Astrocyte (in vitro differentiated cells and primary cell): ENCODE results near the gene DUS1L. TPM values are rescaled to one million over a fixed set of nuclear protein-coding genes. Genes with fewer than 3 reads are reported as not detected.

Experiments used
- DNase-seq: peaks from one replicate; pipeline ENCODE4 v3.0.0-alpha.2; 2010; ENCODE audit warnings: low read depth
- FAIRE-seq: peaks from 2 replicates; lab custom pipeline; 2011; peaks lifted over from hg19 to GRCh38; lab: Jason Lieb, UNC
- H2AFZ ChIP-seq: 2 replicates; pipeline ENCODE4 v1.6.0; 2012; ENCODE audit warnings: low read depth, low read length, inconsistent platforms
- H3K27ac ChIP-seq: 2 replicates; pipeline ENCODE4 v1.5.1; 2011; ENCODE audit warnings: low read depth, low read length, inconsistent platforms
- H3K27me3 ChIP-seq: 2 replicates; pipeline ENCODE4 v1.6.0; 2011; ENCODE audit warnings: low read length, inconsistent platforms; ENCODE audit not compliant: insufficient read depth
- H3K36me3 ChIP-seq: 2 replicates; pipeline ENCODE4 v1.5.1; 2011; ENCODE audit warnings: low read length, inconsistent platforms; ENCODE audit not compliant: insufficient read depth
- H3K4me1 ChIP-seq: 2 replicates; pipeline ENCODE4 v1.5.1; 2011; ENCODE audit warnings: low read length, inconsistent platforms; ENCODE audit not compliant: insufficient read depth
- H3K4me2 ChIP-seq: 2 replicates; pipeline ENCODE4 v1.6.0; 2012; ENCODE audit warnings: low read length, inconsistent platforms
- H3K4me3 ChIP-seq: 2 replicates; pipeline ENCODE4 v1.5.1; 2011; ENCODE audit warnings: low read depth, mild to moderate bottlenecking, low read length, inconsistent platforms; ENCODE audit not compliant: insufficient read depth
- H3K79me2 ChIP-seq: 2 replicates; pipeline ENCODE4 v1.6.0; 2012; ENCODE audit warnings: mild to moderate bottlenecking, low read length, inconsistent platforms; ENCODE audit not compliant: insufficient read depth
- H3K9ac ChIP-seq: 2 replicates; pipeline ENCODE4 v1.6.0; 2012; ENCODE audit warnings: mild to moderate bottlenecking, low read length, inconsistent platforms
- H3K9me3 ChIP-seq: 2 replicates; pipeline ENCODE4 v1.5.1; 2012; ENCODE audit warnings: low read depth, mild to moderate bottlenecking, low read length, inconsistent platforms; ENCODE audit not compliant: insufficient read depth
- H4K20me1 ChIP-seq: 2 replicates; pipeline ENCODE4 v1.6.0; 2012; ENCODE audit warnings: low read length, inconsistent platforms; ENCODE audit not compliant: insufficient read depth
- H3K27ac Mint-ChIP-seq: one replicate; pipeline ENCODE4 v1.8.0; 2021; ENCODE audit warnings: mild to moderate bottlenecking, mixed read lengths; ENCODE audit not compliant: unreplicated experiment
- H3K27me3 Mint-ChIP-seq: one replicate; pipeline ENCODE4 v1.8.0; 2021; ENCODE audit warnings: low read depth, mixed read lengths; ENCODE audit not compliant: unreplicated experiment
- H3K36me3 Mint-ChIP-seq: one replicate; pipeline ENCODE4 v1.8.0; 2021; ENCODE audit warnings: low read depth, mixed read lengths; ENCODE audit not compliant: unreplicated experiment
- H3K4me1 Mint-ChIP-seq: one replicate; pipeline ENCODE4 v1.8.0; 2021; ENCODE audit warnings: low read depth, mixed read lengths; ENCODE audit not compliant: unreplicated experiment
- H3K4me3 Mint-ChIP-seq: one replicate; pipeline ENCODE4 v1.8.0; 2021; ENCODE audit warnings: mild to moderate bottlenecking, moderate library complexity, mixed read lengths; ENCODE audit not compliant: unreplicated experiment
- H3K9me3 Mint-ChIP-seq: one replicate; pipeline ENCODE4 v1.8.0; 2021; ENCODE audit warnings: mild to moderate bottlenecking, mixed read lengths; ENCODE audit not compliant: unreplicated experiment
- CTCF ChIP-seq: IDR thresholded peaks from 2 replicates; pipeline ENCODE4 v1.5.1; 2011; ENCODE audit warnings: low read depth, mild to moderate bottlenecking, inconsistent platforms, low read length, moderate library complexity; ENCODE audit not compliant: insufficient read depth
- EZH2 ChIP-seq: IDR thresholded peaks from 2 replicates; pipeline ENCODE4 v1.6.1; 2012; ENCODE audit warnings: mild to moderate bottlenecking, low read length, inconsistent platforms; ENCODE audit not compliant: insufficient read depth
- total RNA-seq: library from RNA; stranded (reverse); gene quantifications from 2 replicates; pipeline ENCODE4 v1.2.1, GENCODE V29; 2021

The DUS1L gene
- total RNA-seq, 1 donor from 2014 or later: 55.1 TPM

- H3K9me3 ChIP-seq: no peaks in the 10 kb centered on the region
- peak within 1 kb of the TSS; percentile 99 for H3K4me2 ChIP-seq
- peak within 1 kb of the TSS; percentile 19 for H3K27ac ChIP-seq
- H3K4me3 ChIP-seq: peak within 1 kb of the TSS; percentile 81
- no peaks in the 10 kb centered on the region for H3K36me3 Mint-ChIP-seq
- H3K79me2 ChIP-seq: peaks cover 15% of the 10 kb centered on the region
- H3K4me1 ChIP-seq: peaks cover 23% of the 10 kb centered on the region
- H3K9ac ChIP-seq: peak within 1 kb of the TSS; percentile 87
- H3K27me3 Mint-ChIP-seq: peaks cover 3% of the 10 kb centered on the region
- no peaks in the 10 kb centered on the region for H3K36me3 ChIP-seq
- FAIRE-seq (no peak), DNase-seq (no peak)
- H4K20me1 ChIP-seq: peaks cover 27% of the 10 kb centered on the region
- H3K4me3 Mint-ChIP-seq: peak within 1 kb of the TSS; percentile 86
- H3K27ac Mint-ChIP-seq: no peak within 1 kb of the TSS
- no peaks in the 10 kb centered on the region for H3K27me3 ChIP-seq
- H3K9me3 Mint-ChIP-seq: no peaks in the 10 kb centered on the region
- H2AFZ ChIP-seq: peak within 1 kb of the TSS; percentile 84
- H3K4me1 Mint-ChIP-seq: no peaks in the 10 kb centered on the region
- TF ChIP-seq CTCF (no peak), EZH2 (no peak)
Measured at GRCh38 chr17:82022310-82022980, 43.2 kb downstream of the DUS1L start, which contains the start of gene CENPX. CENPX (minus strand) TSS chr17:82022878; CDS start chr17:82022861, 17 bp downstream.

GRCh38 chr17:82021900-82022309, 43.7 kb downstream of the DUS1L start:
- peak overlapping the region; percentile 99 for H3K4me2 ChIP-seq
- peaks cover 27% of the 10 kb centered on the region for H4K20me1 ChIP-seq
- Mint-ChIP-seq H3K27me3 (peaks cover 2% of the 10 kb centered on the region), H3K4me1 (no peaks in the 10 kb centered on the region), H3K36me3 (no peaks in the 10 kb centered on the region), H3K9me3 (no peaks in the 10 kb centered on the region), H3K27ac (no peak overlapping the region), H3K4me3 (peak overlapping the region; percentile 86)
- TF ChIP-seq EZH2 (no peak), CTCF (no peak)
- H3K27me3 ChIP-seq: no peaks in the 10 kb centered on the region
- no peaks in the 10 kb centered on the region for H3K36me3 ChIP-seq
- H3K4me3 ChIP-seq: peak overlapping the region; percentile 81
- H3K9me3 ChIP-seq: no peaks in the 10 kb centered on the region
- H3K79me2 ChIP-seq: peaks cover 15% of the 10 kb centered on the region
- peak overlapping the region; percentile 78 for H2AFZ ChIP-seq
- H3K4me1 ChIP-seq: peaks cover 23% of the 10 kb centered on the region
- H3K27ac ChIP-seq: no peak overlapping the region
- H3K9ac ChIP-seq: peak overlapping the region; percentile 87
- DNase-seq: no peak
- no peak for FAIRE-seq
